Keratinocyte (primary cell): ENCODE data around the gene RAB4B. TPM values are rescaled to one million over a fixed set of nuclear protein-coding genes. Genes with fewer than 3 reads are reported as not detected.

ENCODE experiments used
- DNase-seq: peaks from one replicate; pipeline ENCODE4 v3.0.0-alpha.2; 2011; ENCODE audit warnings: low read depth, missing footprints, low spot score
- FAIRE-seq: peaks from 2 replicates; lab custom pipeline; 2011; peaks lifted over from hg19 to GRCh38; lab: Jason Lieb, UNC
- H2AFZ ChIP-seq: 2 replicates; pipeline ENCODE4 v1.6.0; 2012; ENCODE audit warnings: low read length, control low read depth, inconsistent platforms; ENCODE audit not compliant: control insufficient read depth
- H3K27ac ChIP-seq: 2 replicates; pipeline ENCODE4 v1.5.1; 2011; ENCODE audit warnings: low read length; ENCODE audit not compliant: control insufficient read depth, insufficient read depth
- H3K27me3 ChIP-seq: 3 replicates; pipeline ENCODE4 v1.6.0; 2011; ENCODE audit warnings: low read length; ENCODE audit not compliant: control insufficient read depth, insufficient read depth; ENCODE audit errors: extremely low read depth
- H3K36me3 ChIP-seq, 2 experiments: 2 replicates in 1 of 2; 3 replicates in 1 of 2; pipeline ENCODE4 v1.5.1; 2011; ENCODE audit warnings: low read length in 2 of 2, mild to moderate bottlenecking in 1 of 2; ENCODE audit not compliant: control insufficient read depth in 2 of 2, insufficient read depth in 2 of 2; ENCODE audit errors: extremely low read depth in 1 of 2
- H3K4me1 ChIP-seq: 3 replicates; pipeline ENCODE4 v1.5.1; 2011; ENCODE audit warnings: low read length; ENCODE audit not compliant: control insufficient read depth, insufficient read depth; ENCODE audit errors: extremely low read depth
- H3K4me2 ChIP-seq: 3 replicates; pipeline ENCODE4 v1.6.0; 2011; ENCODE audit warnings: low read depth, low read length; ENCODE audit not compliant: control insufficient read depth, insufficient read depth; ENCODE audit errors: extremely low read depth
- H3K4me3 ChIP-seq, 3 experiments: fragments of 200-600 bp in 1 of 3; sonication (generic) in 1 of 3; 2 replicates in 2 of 3; 3 replicates in 1 of 3; pipeline ENCODE4 v1.5.1; 2011 to 2016; ENCODE audit warnings: low read length in 3 of 3, mild to moderate bottlenecking in 3 of 3, control low read depth in 2 of 3, inconsistent platforms in 1 of 3, low read depth in 1 of 3, mixed read lengths in 1 of 3, mixed run types in 1 of 3, moderate library complexity in 1 of 3; ENCODE audit not compliant: control insufficient read depth in 2 of 3, insufficient read depth in 2 of 3; ENCODE audit errors: extremely low read depth in 1 of 3
- H3K79me2 ChIP-seq: 2 replicates; pipeline ENCODE4 v1.6.0; 2012; ENCODE audit warnings: low read length; ENCODE audit not compliant: control insufficient read depth, insufficient read depth
- H3K9ac ChIP-seq: 3 replicates; pipeline ENCODE4 v1.6.0; 2011; ENCODE audit warnings: low read length; ENCODE audit not compliant: control insufficient read depth, insufficient read depth; ENCODE audit errors: extremely low read depth
- H3K9me1 ChIP-seq: 3 replicates; pipeline ENCODE4 v1.6.0; 2011; ENCODE audit warnings: low read length; ENCODE audit not compliant: control insufficient read depth, insufficient read depth; ENCODE audit errors: extremely low read depth
- H3K9me3 ChIP-seq: 2 replicates; pipeline ENCODE4 v1.5.1; 2012; ENCODE audit warnings: low read depth, low read length; ENCODE audit not compliant: control insufficient read depth
- H4K20me1 ChIP-seq: 3 replicates; pipeline ENCODE4 v1.6.0; 2011; ENCODE audit warnings: low read length; ENCODE audit not compliant: control insufficient read depth, insufficient read depth; ENCODE audit errors: extremely low read depth
- CTCF ChIP-seq, 3 experiments: IDR thresholded peaks in 1 of 3; conservative IDR thresholded peaks in 1 of 3; optimal IDR thresholded peaks in 1 of 3; 2 replicates in 2 of 3; 3 replicates in 1 of 3; pipeline versions ENCODE3 to v1.5.1; 2011; ENCODE audit warnings: low read length in 3 of 3, mild to moderate bottlenecking in 3 of 3, moderate library complexity in 2 of 3, control low read depth in 1 of 3, inconsistent platforms in 1 of 3; ENCODE audit not compliant: insufficient read depth in 2 of 3; ENCODE audit errors: extremely low read depth in 1 of 3
- EZH2 ChIP-seq: IDR thresholded peaks from one replicate; pipeline ENCODE4 v1.6.1; 2012; ENCODE audit warnings: inconsistent platforms, mild to moderate bottlenecking, low read length, moderate library complexity
- dilution Hi-C: fragments of 300-500 bp; cut with MboI; formaldehyde crosslinking; loops from one replicate; pipeline ENCODE4 v1.7.0; 2020; ENCODE audit warnings: low sequenced_read_pairs; ENCODE audit not compliant: extremely low pct_ligation_motif_present
- polyA plus RNA-seq, 5 experiments: library from polyadenylated mRNA; depleted of rRNA in 3 of 5; stranded (reverse) in 3 of 5; stranded (forward) in 1 of 5; unstranded in 1 of 5; fragments of >200 nt; gene quantifications; 1 replicate in 1 of 5; 2 replicates in 3 of 5; 3 replicates in 1 of 5; pipeline versions ENCODE4 v1.2.1 to v1.2.3, GENCODE V29; 2011 to 2012; ENCODE audit warnings: missing spikeins in 2 of 5, low read depth in 1 of 5, low replicate concordance in 1 of 5

Gene RAB4B
- polyA plus RNA-seq, 1 donor (not counting 4 experiments of a cell fraction or from before 2014, with no cell fraction given), result 15.0 TPM

DNA sequence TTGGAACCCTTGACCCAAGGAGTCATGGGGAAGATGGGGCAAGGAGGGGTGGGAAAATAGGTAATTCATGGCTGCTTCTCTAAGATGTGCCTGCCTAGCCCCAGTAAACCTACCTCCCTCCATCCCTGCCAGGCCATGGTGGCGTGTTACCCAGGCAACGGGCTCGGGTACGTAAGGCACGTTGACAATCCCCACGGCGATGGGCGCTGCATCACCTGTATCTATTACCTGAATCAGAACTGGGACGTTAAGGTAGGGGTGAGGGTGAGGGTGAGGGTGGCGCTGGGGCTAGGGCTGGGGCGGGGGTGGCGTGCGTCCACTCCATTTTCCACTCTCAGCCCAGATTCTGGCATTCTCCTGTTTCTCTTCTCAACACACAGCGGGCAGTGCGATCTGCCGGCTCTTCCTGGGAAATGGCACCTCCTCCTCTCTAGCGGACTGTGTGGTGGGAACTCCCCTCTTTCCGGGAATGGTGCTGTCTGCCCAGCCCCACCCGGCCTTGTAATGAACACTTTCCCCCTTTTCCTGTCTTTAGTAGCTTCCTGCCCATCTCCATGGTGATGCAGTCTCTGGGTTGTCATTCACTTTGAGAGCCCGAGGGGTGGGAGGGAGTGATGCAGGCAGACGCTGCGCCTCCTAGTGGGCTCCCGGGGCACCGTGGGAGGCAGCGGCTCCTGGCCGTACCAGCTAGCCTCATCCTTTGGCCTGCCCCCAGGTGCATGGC lies 28.5 kb downstream of the RAB4B start:
- Histone ChIP-seq H3K4me2 (peak overlapping the region; percentile 29), H3K27ac (peak overlapping the region; percentile 37), H3K9me1 (peaks cover 8% of the 10 kb centered on the region), H3K27me3 (no peaks in the 10 kb centered on the region), H3K79me2 (peaks cover 53% of the 10 kb centered on the region), H3K4me1 (peaks cover 54% of the 10 kb centered on the region), H4K20me1 (peaks cover 42% of the 10 kb centered on the region), H3K9ac (peak overlapping the region; percentile 11), H3K4me3 (peak overlapping the region in 1 of 3 experiments; percentile 23), H2AFZ (no peak overlapping the region), H3K36me3 (peaks cover 38 to 44% of the 10 kb centered on the region in 2 experiments), H3K9me3 (no peaks in the 10 kb centered on the region)
- peak; percentile 79 to 96 (median 81) for TF ChIP-seq CTCF (optimal IDR thresholded peaks at IDR 0.05 in 1 of 3, IDR thresholded peaks at IDR 0.05 in 1 of 3, conservative IDR thresholded peaks at IDR 0.05 in 1 of 3; ENCODE audit: extremely low read depth in 1 of 3, insufficient read depth in 2 of 3, low read length in 3 of 3)
- TF ChIP-seq EZH2, result no peak
- DNase-seq (peak; percentile 86), FAIRE-seq (peak; percentile 58)
- dilution Hi-C loops, result no loop called here

GRCh38 chr19:40807147-40808020 lies 29.3 kb downstream of the RAB4B start:
- peaks cover 4% of the 10 kb centered on the region for H3K9me1 ChIP-seq
- no peaks in the 10 kb centered on the region for H3K27me3 ChIP-seq
- H3K4me3 ChIP-seq, result no peak overlapping the region
- H3K4me2 ChIP-seq, result no peak overlapping the region
- no peak overlapping the region for H3K9ac ChIP-seq
- peaks cover 45% of the 10 kb centered on the region for H3K79me2 ChIP-seq
- dilution Hi-C loops, result no loop called here
- H4K20me1 ChIP-seq, result peaks cover 36% of the 10 kb centered on the region
- peak overlapping the region; percentile 37 for H3K27ac ChIP-seq
- peaks cover 33 to 37% of the 10 kb centered on the region in 2 experiments for H3K36me3 ChIP-seq
- H3K9me3 ChIP-seq, result no peaks in the 10 kb centered on the region
- FAIRE-seq (no peak), DNase-seq (no peak)
- peaks cover 47% of the 10 kb centered on the region for H3K4me1 ChIP-seq
- H2AFZ ChIP-seq, result no peak overlapping the region
- TF ChIP-seq CTCF (optimal IDR thresholded peaks at IDR 0.05 in 1 of 3, IDR thresholded peaks at IDR 0.05 in 1 of 3, conservative IDR thresholded peaks at IDR 0.05 in 1 of 3; ENCODE audit: extremely low read depth in 1 of 3, insufficient read depth in 2 of 3, low read length in 3 of 3), result peak; percentile 31 to 49 (median 47)
- TF ChIP-seq EZH2, result no peak
